HepG2 (cell line): ENCODE results near the gene KDM4F. TPM values are rescaled to one million over a fixed set of nuclear protein-coding genes. Genes with fewer than 3 reads are reported as not detected.

Source experiments
- ATAC-seq: fragments of 200-7000 bp; cut with Tn5 transposase; 3 replicates; pipeline ENCODE4 v1.9.1; 2020; ENCODE audit warnings: mild to moderate bottlenecking, moderate library complexity
- BruUV-seq: library from RNA; stranded (reverse); fragments of 400-500 nt; replicated peaks from 2 replicates; lab custom pipeline; 2021; lab: Mats Ljungman, UMichigan
- CTCF ChIA-PET: fragments of 300-600 bp; formaldehyde crosslinking; extraction: SDS; loops from one replicate; lab custom pipeline; 2021; ENCODE audit warnings: low total read pairs, inconsistent platforms, low intra/inter-chr PET ratio; lab: Yijun Ruan, JAX
- POLR2A ChIA-PET: fragments of 350-600 bp; sonication (Branson Sonifier 250); formaldehyde crosslinking; loops from one replicate; lab custom pipeline; 2020; ENCODE audit warnings: antibody characterized with exemption, inconsistent platforms; lab: Yijun Ruan, JAX
- DNase-seq: peaks from one replicate; pipeline ENCODE4 v3.0.0-alpha.2; 2015; ENCODE audit warnings: low spot score
- FAIRE-seq: peaks from 3 replicates; lab custom pipeline; 2011; peaks lifted over from hg19 to GRCh38; lab: Jason Lieb, UNC
- H2AFZ ChIP-seq: one replicate; pipeline ENCODE4 v1.6.1; 2011; ENCODE audit warnings: low read length, inconsistent platforms
- H3K27ac ChIP-seq: fragments of 300-600 bp; 3 replicates; pipeline ENCODE4 v1.8.0; 2011; ENCODE audit warnings: mixed run types, mild to moderate bottlenecking, mixed read lengths, low read length, inconsistent platforms; ENCODE audit not compliant: insufficient read depth; ENCODE audit errors: extremely low read length
- H3K27me3 ChIP-seq, 2 experiments: fragments of 200-600 bp in 1 of 2; 2 replicates in 1 of 2; 3 replicates in 1 of 2; pipeline versions ENCODE4 v1.6.0 to v1.8.0; 2011; ENCODE audit warnings: low read length in 2 of 2, mild to moderate bottlenecking in 2 of 2, moderate library complexity in 2 of 2, inconsistent platforms in 1 of 2; ENCODE audit not compliant: insufficient read depth in 2 of 2, control insufficient read depth in 1 of 2
- H3K36me3 ChIP-seq, 2 experiments: fragments of 200-600 bp in 1 of 2; replicated peaks in 1 of 2; 2 replicates in 1 of 2; 3 replicates in 1 of 2; pipeline versions ENCODE4 v1.5.1 to v1.8.0; 2011; ENCODE audit warnings: low read length in 2 of 2, inconsistent platforms in 1 of 2; ENCODE audit not compliant: insufficient read depth in 2 of 2, control insufficient read depth in 1 of 2
- H3K4me1 ChIP-seq: 2 replicates; pipeline ENCODE4 v1.5.1; 2012; ENCODE audit warnings: low read length, inconsistent platforms; ENCODE audit not compliant: insufficient read depth
- H3K4me2 ChIP-seq: 2 replicates; pipeline ENCODE4 v1.6.0; 2011; ENCODE audit warnings: low read depth, low read length, inconsistent platforms
- H3K4me3 ChIP-seq, 3 experiments: fragments of 200-600 bp in 1 of 3; sonication (generic), shearing (Covaris generic) in 1 of 3; replicated peaks in 1 of 3; 2 replicates each; pipeline ENCODE4 v1.5.1; 2011 to 2016; ENCODE audit warnings: low read length in 3 of 3, inconsistent platforms in 2 of 3, low read depth in 2 of 3, mild to moderate bottlenecking in 2 of 3, control low read depth in 1 of 3, mixed read lengths in 1 of 3; ENCODE audit not compliant: insufficient read depth in 1 of 3
- H3K79me2 ChIP-seq: one replicate; pipeline ENCODE4 v1.6.1; 2011; ENCODE audit warnings: low read length, inconsistent platforms; ENCODE audit not compliant: insufficient read depth
- H3K9ac ChIP-seq: 2 replicates; pipeline ENCODE4 v1.6.0; 2011; ENCODE audit warnings: mild to moderate bottlenecking, low read depth, low read length, inconsistent platforms; ENCODE audit not compliant: insufficient read depth
- H3K9me3 ChIP-seq: 2 replicates; pipeline ENCODE4 v1.5.1; 2012; ENCODE audit warnings: mild to moderate bottlenecking, low read length
- H4K20me1 ChIP-seq: 2 replicates; pipeline ENCODE4 v1.6.0; 2011; ENCODE audit warnings: inconsistent platforms, mild to moderate bottlenecking, low read length, moderate library complexity; ENCODE audit not compliant: insufficient read depth
- CENPX ChIP-seq: sonication (generic); formaldehyde crosslinking; IDR thresholded peaks from 2 replicates; pipeline ENCODE4 v1.9.0; 2021; ENCODE audit warnings: mild to moderate bottlenecking, missing genetic modification reagents, moderate library complexity
- CREB1 ChIP-seq, 2 experiments: fragments of 450-650 bp in 1 of 2; IDR thresholded peaks; 2 replicates each; pipeline ENCODE4 v1.6.1; 2016 to 2017; ENCODE audit warnings: control low read depth in 1 of 2, mild to moderate bottlenecking in 1 of 2, missing compliant biosample characterization in 1 of 2, missing genetic modification characterization in 1 of 2
- GABPA ChIP-seq, 2 experiments: IDR thresholded peaks; 2 replicates each; pipeline ENCODE4 v1.6.1; 2011 to 2016; ENCODE audit warnings: low read depth in 2 of 2, low read length in 1 of 2, missing biosample characterization in 1 of 2, missing genetic modification characterization in 1 of 2
- HDAC2 ChIP-seq: sonication (generic); formaldehyde crosslinking; IDR thresholded peaks from 2 replicates; pipeline ENCODE4 v1.4.0; 2020; ENCODE audit warnings: missing genetic modification reagents
- MXD1 ChIP-seq: sonication (generic); formaldehyde crosslinking; IDR thresholded peaks from 2 replicates; pipeline ENCODE4 v1.4.0; 2020; ENCODE audit warnings: mild to moderate bottlenecking, missing genetic modification reagents
- POLR2AphosphoS5 ChIP-seq: IDR thresholded peaks from 2 replicates; pipeline ENCODE4 v1.6.1; 2012; ENCODE audit warnings: low read depth, low read length
- SMAD3 ChIP-seq: sonication (generic); formaldehyde crosslinking; IDR thresholded peaks from 2 replicates; pipeline ENCODE4 v1.4.0; 2020; ENCODE audit warnings: missing genetic modification reagents
- SOX6 ChIP-seq, 2 experiments: fragments of 450-650 bp in 1 of 2; sonication (generic) in 1 of 2; formaldehyde crosslinking in 1 of 2; IDR thresholded peaks; 2 replicates each; pipeline versions ENCODE4 v1.4.0 to v1.6.1; 2017 to 2020; ENCODE audit warnings: antibody characterized with exemption in 1 of 2, mild to moderate bottlenecking in 1 of 2, missing genetic modification reagents in 1 of 2
- THRA ChIP-seq: sonication (generic); formaldehyde crosslinking; IDR thresholded peaks from 2 replicates; pipeline ENCODE4 v1.4.0; 2020; ENCODE audit warnings: missing genetic modification reagents, borderline replicate concordance
- XBP1 ChIP-seq: sonication (generic); formaldehyde crosslinking; IDR thresholded peaks from 2 replicates; pipeline ENCODE4 v1.5.0; 2020; ENCODE audit warnings: missing genetic modification reagents
- ZNF205 ChIP-seq: IDR thresholded peaks from 2 replicates; pipeline ENCODE4 v1.6.1; 2018; ENCODE audit warnings: missing biosample characterization, missing genetic modification reagents
- ZNF572 ChIP-seq: sonication (generic); formaldehyde crosslinking; IDR thresholded peaks from 2 replicates; pipeline ENCODE4 v1.5.1; 2020; ENCODE audit warnings: mild to moderate bottlenecking, missing genetic modification reagents
- ZSCAN20 ChIP-seq: sonication (generic); formaldehyde crosslinking; IDR thresholded peaks from 2 replicates; pipeline ENCODE4 v1.4.0; 2020; ENCODE audit warnings: missing genetic modification reagents, mild to moderate bottlenecking, borderline replicate concordance
- WGBS: methylation state at CpG from one replicate; pipeline ENCODE4 v1.1.6; 2017; ENCODE audit warnings: low lambda C conversion rate; 5-methylcytosine and 5-hydroxymethylcytosine counted together
- in situ Hi-C: cut with HindIII; loops from 2 replicates; pipeline ENCODE4 v1.10.0; 2017; ENCODE audit warnings: low pct_unique_long_range_greater_than_20kb; ENCODE audit not compliant: extremely low pct_ligation_motif_present
- intact Hi-C: fragments of 100-400 bp; cut with micrococcal nuclease; formaldehyde crosslinking; loops from one replicate; pipeline ENCODE4 v1.10.0; 2022; ENCODE audit not compliant: unreplicated experiment
- polyA plus RNA-seq, 8 experiments: library from polyadenylated mRNA; depleted of rRNA in 3 of 8; stranded (reverse) in 7 of 8; unstranded in 1 of 8; fragments of >200 nt; fragmentation: Illumina TruSeq in 4 of 8; extraction: Trizol in 4 of 8; gene quantifications; 2 replicates each; pipeline versions ENCODE4 v1.2.1 to v1.2.3, GENCODE V29; 2011 to 2016; ENCODE audit warnings: low read depth in 4 of 8, missing spikeins in 1 of 8, mixed read lengths in 1 of 8; ENCODE audit not compliant: insufficient read depth in 1 of 8
- total RNA-seq, 5 experiments: library from RNA; depleted of rRNA; stranded (reverse); fragments of >200 nt; fragmentation: Illumina TruSeq; extraction: Trizol; gene quantifications; 2 replicates each; pipeline ENCODE4 v1.2.3, GENCODE V29; 2016; ENCODE audit warnings: low read depth in 1 of 5

KDM4F gene
- total and polyA plus RNA-seq, 2 of the 13 experiments (the other 11 are each of a cell fraction or from before 2014, with no cell fraction given): not detected

- no peak for FAIRE-seq
- 43% methylated on average over 3 of the region's 3 CpGs for WGBS
- intact Hi-C loops: no loop called here
- H2AFZ ChIP-seq: no peak overlapping the region
- CTCF ChIA-PET: no interaction called here
- H3K79me2 ChIP-seq: no peaks in the 10 kb centered on the region
- no peak for DNase-seq
- TF ChIP-seq XBP1 (CRISPR knock-in tag): no peak
- no peak for TF ChIP-seq CENPX (CRISPR knock-in tag)
- no peak for TF ChIP-seq THRA
- no peak for TF ChIP-seq HDAC2 (CRISPR knock-in tag)
- TF ChIP-seq SMAD3: no peak
- TF ChIP-seq SOX6 (IDR thresholded peaks at IDR 0.05): no peak
- TF ChIP-seq SOX6 (CRISPR knock-in tag; IDR thresholded peaks at IDR 0.05): no peak
- TF ChIP-seq CREB1 (IDR thresholded peaks at IDR 0.05): no peak
- TF ChIP-seq CREB1 (CRISPR knock-in tag; IDR thresholded peaks at IDR 0.05): no peak
- no peak for TF ChIP-seq GABPA (IDR thresholded peaks at IDR 0.05; ENCODE audit: low read depth, low read length)
- no peak for TF ChIP-seq GABPA (CRISPR knock-in tag; IDR thresholded peaks at IDR 0.05; ENCODE audit: low read depth)
- TF ChIP-seq ZNF572 (CRISPR knock-in tag): no peak
- TF ChIP-seq POLR2AphosphoS5: no peak
- no peak for TF ChIP-seq MXD1 (CRISPR knock-in tag)
- no peak for TF ChIP-seq ZSCAN20 (CRISPR knock-in tag)
- TF ChIP-seq ZNF205: no peak
- no peak overlapping the region for H3K4me3 ChIP-seq
- no peaks in the 10 kb centered on the region for H4K20me1 ChIP-seq
- no peak overlapping the region for H3K4me2 ChIP-seq
- peaks cover 16% of the 10 kb centered on the region for H3K4me1 ChIP-seq
- H3K9ac ChIP-seq: no peak overlapping the region
- no peaks in the 10 kb centered on the region for H3K9me3 ChIP-seq
- no peak for ATAC-seq
- in situ Hi-C loops: loop anchor here (25.0 kb wide), 1 partner anchor 140 kb away; the partner anchor contains the start of gene SESN3
- no TSS peak for BruUV-seq
- no peaks in the 10 kb centered on the region for H3K36me3 ChIP-seq
- POLR2A ChIA-PET: interaction anchor here (1.0 kb wide), 1 partner anchor 30 kb away, joined by 3 read pairs; no protein-coding TSS in a partner anchor
- no peaks in the 10 kb centered on the region for H3K27me3 ChIP-seq
- H3K27ac ChIP-seq: no peak overlapping the region
Observed at GRCh38 chr11:95097209-95097608, 48.0 kb downstream of the KDM4F start.
